Chondrocyte (in vitro differentiated cells): ENCODE results near the gene SYNPO2. TPM values are rescaled to one million over a fixed set of nuclear protein-coding genes. Genes with fewer than 3 reads are reported as not detected.
A peak's percentile ranks its signal among the peaks of the same experiment; 100 is the strongest.

ENCODE experiments used
- DNase-seq: peaks from one replicate; pipeline ENCODE4 v3.0.0; 2021; ENCODE audit warnings: mixed read lengths, low spot score
- H3K27ac Mint-ChIP-seq: one replicate; pipeline ENCODE4 v1.8.0; 2021; ENCODE audit warnings: mild to moderate bottlenecking, moderate library complexity, mixed read lengths; ENCODE audit not compliant: unreplicated experiment
- H3K27me3 Mint-ChIP-seq: 2 replicates; pipeline ENCODE4 v1.8.0; 2021; ENCODE audit warnings: low read depth, mixed read lengths
- H3K36me3 Mint-ChIP-seq: 2 replicates; pipeline ENCODE4 v1.8.0; 2021; ENCODE audit warnings: low read depth, mixed read lengths
- H3K4me1 Mint-ChIP-seq: 2 replicates; pipeline ENCODE4 v1.8.0; 2021; ENCODE audit warnings: low read depth, mild to moderate bottlenecking, mixed read lengths
- H3K4me3 Mint-ChIP-seq: one replicate; pipeline ENCODE4 v1.8.0; 2021; ENCODE audit warnings: mild to moderate bottlenecking, moderate library complexity, mixed read lengths; ENCODE audit not compliant: unreplicated experiment
- H3K9me3 Mint-ChIP-seq: 2 replicates; pipeline ENCODE4 v1.8.0; 2021; ENCODE audit warnings: low read depth, mixed read lengths
- long read RNA-seq: library from polyadenylated mRNA; stranded (forward); transcript quantifications from one replicate; pipeline ENCODE4 v2.0.0, GENCODE V29; 2021
- total RNA-seq: library from RNA; stranded (reverse); gene quantifications from 3 replicates; pipeline ENCODE4 v1.2.1, GENCODE V29; 2021
- TF ChIP-seq, protein P1 (sequence below): fragments of 200-600 bp; sonication (generic); IDR thresholded peaks from 2 replicates; pipeline ENCODE4 v1.5.0; 2021; ENCODE audit warnings: antibody characterized with exemption, mild to moderate bottlenecking, moderate library complexity

The SYNPO2 gene
- 12.3 to 21.5 TPM (median 20.7 TPM) in 3 replicates for total RNA-seq
- long read RNA-seq, partial matches to known transcripts, result 6 of 6 reads
- long read RNA-seq, other reads (novel, unspliced or antisense), result 0 of 6 reads

DNA sequence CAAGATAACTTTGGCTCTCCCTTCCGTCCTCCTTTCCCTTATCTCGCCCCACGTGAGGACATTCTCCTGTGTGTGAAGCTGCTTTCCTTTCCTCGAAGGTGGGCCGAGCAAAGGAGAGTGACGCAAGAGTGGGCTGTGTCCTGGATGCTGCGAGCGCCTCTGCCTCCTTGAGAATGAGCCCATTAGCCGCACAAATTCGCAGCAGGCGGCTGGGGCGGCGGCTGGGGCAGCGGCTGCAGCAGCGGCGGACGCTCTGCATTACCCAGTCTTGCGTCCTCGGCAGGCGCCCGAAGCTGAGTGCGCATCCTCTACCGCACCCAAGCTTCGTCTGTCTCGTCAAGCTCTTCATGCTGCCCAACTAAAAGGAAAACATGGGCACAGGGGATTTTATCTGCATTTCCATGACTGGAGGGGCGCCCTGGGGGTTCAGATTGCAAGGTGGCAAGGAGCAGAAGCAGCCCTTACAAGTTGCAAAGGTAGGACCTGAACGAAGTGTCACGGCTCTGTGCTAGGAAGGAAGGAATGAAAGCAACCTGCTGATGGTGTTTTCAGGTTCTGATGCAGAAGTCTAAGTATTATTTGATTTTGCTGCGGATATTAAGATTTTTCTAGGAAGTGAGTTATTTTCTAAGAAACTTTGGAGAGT, at the start of gene SYNPO2:
SYNPO2 (plus strand) TSS at position 189 of the 646 bp plus-strand sequence; CDS start at position 372, 183 bp downstream.
- peak within 1 kb of the TSS; percentile 86 for H3K4me3 Mint-ChIP-seq
- no peaks in the 10 kb centered on the region for H3K27me3 Mint-ChIP-seq
- peak within 1 kb of the TSS; percentile 86 for H3K27ac Mint-ChIP-seq
- no peaks in the 10 kb centered on the region for H3K9me3 Mint-ChIP-seq
- peak; percentile 88 for DNase-seq
- TF ChIP-seq, protein P1, sequence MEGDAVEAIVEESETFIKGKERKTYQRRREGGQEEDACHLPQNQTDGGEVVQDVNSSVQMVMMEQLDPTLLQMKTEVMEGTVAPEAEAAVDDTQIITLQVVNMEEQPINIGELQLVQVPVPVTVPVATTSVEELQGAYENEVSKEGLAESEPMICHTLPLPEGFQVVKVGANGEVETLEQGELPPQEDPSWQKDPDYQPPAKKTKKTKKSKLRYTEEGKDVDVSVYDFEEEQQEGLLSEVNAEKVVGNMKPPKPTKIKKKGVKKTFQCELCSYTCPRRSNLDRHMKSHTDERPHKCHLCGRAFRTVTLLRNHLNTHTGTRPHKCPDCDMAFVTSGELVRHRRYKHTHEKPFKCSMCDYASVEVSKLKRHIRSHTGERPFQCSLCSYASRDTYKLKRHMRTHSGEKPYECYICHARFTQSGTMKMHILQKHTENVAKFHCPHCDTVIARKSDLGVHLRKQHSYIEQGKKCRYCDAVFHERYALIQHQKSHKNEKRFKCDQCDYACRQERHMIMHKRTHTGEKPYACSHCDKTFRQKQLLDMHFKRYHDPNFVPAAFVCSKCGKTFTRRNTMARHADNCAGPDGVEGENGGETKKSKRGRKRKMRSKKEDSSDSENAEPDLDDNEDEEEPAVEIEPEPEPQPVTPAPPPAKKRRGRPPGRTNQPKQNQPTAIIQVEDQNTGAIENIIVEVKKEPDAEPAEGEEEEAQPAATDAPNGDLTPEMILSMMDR, result peak; percentile 26
- H3K4me1 Mint-ChIP-seq, result peaks cover 22% of the 10 kb centered on the region
- no peaks in the 10 kb centered on the region for H3K36me3 Mint-ChIP-seq

- Mint-ChIP-seq H3K4me3 (no peak overlapping the region), H3K36me3 (peaks cover 4% of the 10 kb centered on the region), H3K9me3 (no peaks in the 10 kb centered on the region), H3K27me3 (no peaks in the 10 kb centered on the region), H3K4me1 (peaks cover 23% of the 10 kb centered on the region), H3K27ac (no peak overlapping the region)
- no peak for DNase-seq
- TF ChIP-seq, protein P1, result no peak
Observed at GRCh38 chr4:118839221-118839927, 49.3 kb upstream of the SYNPO2 start.

DNA sequence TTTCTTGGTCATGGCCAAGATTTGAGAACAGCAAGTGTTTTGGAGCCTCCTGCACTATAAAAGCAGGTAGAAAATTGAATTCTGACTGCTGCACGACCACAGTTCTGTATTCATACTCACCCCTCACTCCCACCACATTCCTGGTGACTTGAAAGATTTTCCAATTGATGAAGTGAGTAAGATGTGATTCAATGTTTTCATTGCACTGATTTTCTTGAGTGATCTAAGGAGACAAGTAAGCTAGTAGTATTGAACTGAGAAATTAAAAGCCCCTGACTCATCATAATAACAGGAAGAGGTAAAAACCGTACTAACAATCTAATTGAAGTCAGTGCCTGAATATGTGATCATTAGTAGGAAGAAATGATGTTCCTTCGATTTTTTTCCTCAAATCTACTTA, 46.6 kb upstream of the SYNPO2 start:
- Mint-ChIP-seq H3K4me3 (no peak overlapping the region), H3K27ac (no peak overlapping the region), H3K36me3 (no peaks in the 10 kb centered on the region), H3K4me1 (peaks cover 10% of the 10 kb centered on the region), H3K9me3 (no peaks in the 10 kb centered on the region), H3K27me3 (no peaks in the 10 kb centered on the region)
- no peak for DNase-seq
- TF ChIP-seq, protein P1, result no peak

- Mint-ChIP-seq H3K9me3 (no peaks in the 10 kb centered on the region), H3K27ac (no peak overlapping the region), H3K27me3 (no peaks in the 10 kb centered on the region), H3K4me1 (peaks cover 9% of the 10 kb centered on the region), H3K36me3 (no peaks in the 10 kb centered on the region), H3K4me3 (no peak overlapping the region)
- TF ChIP-seq, protein P1, result no peak
- DNase-seq, result no peak
Observed at GRCh38 chr4:118843237-118843636, 45.4 kb upstream of the SYNPO2 start.

- Mint-ChIP-seq H3K36me3 (no peaks in the 10 kb centered on the region), H3K27ac (no peak overlapping the region), H3K4me1 (peaks cover 17% of the 10 kb centered on the region), H3K9me3 (no peaks in the 10 kb centered on the region), H3K4me3 (no peak overlapping the region), H3K27me3 (no peaks in the 10 kb centered on the region)
- TF ChIP-seq, protein P1, result no peak
- DNase-seq, result no peak
Observed at GRCh38 chr4:118845552-118846050, 43.1 kb upstream of the SYNPO2 start.
